AG08396 (cell line): ENCODE results near the gene CEACAM16.
A peak's percentile ranks its signal among the peaks of the same experiment; 100 is the strongest.
"Not testable (repeated sequence)": the region's sequence is repeated elsewhere in the genome, so short reads cannot be mapped to it uniquely, and the experiment has no call there.

Experiments
- DNase-seq: peaks from one replicate; pipeline ENCODE4 v3.0.0; 2012; ENCODE audit warnings: low spot score, mixed read lengths

CEACAM16 gene

GRCh38 chr19:44677019-44677811 lies 21.7 kb upstream of the CEACAM16 start:
- peak; percentile 52 for DNase-seq

GRCh38 chr19:44680536-44680935 lies 18.4 kb upstream of the CEACAM16 start:
- DNase-seq = no peak

GRCh38 chr19:44681992-44682790 lies 16.8 kb upstream of the CEACAM16 start:
- DNase-seq = no peak

- DNase-seq = no peak
These were observed 16.1 kb upstream of the CEACAM16 start for GRCh38 chr19:44682807-44683206.

GRCh38 chr19:44683434-44684210 lies 15.3 kb upstream of the CEACAM16 start:
- DNase-seq = no peak

- not testable (repeated sequence) for DNase-seq
These were observed 14.6 kb upstream of the CEACAM16 start for GRCh38 chr19:44684396-44684795.

- peak; percentile 68 for DNase-seq
These were observed 13.8 kb upstream of the CEACAM16 start for GRCh38 chr19:44684892-44685863.

GRCh38 chr19:44685877-44686276 lies 13.1 kb upstream of the CEACAM16 start:
- no peak for DNase-seq

- no peak for DNase-seq
These were observed 12.1 kb upstream of the CEACAM16 start for GRCh38 chr19:44686896-44687295.

GRCh38 chr19:44687888-44688287 lies 11.1 kb upstream of the CEACAM16 start:
- no peak for DNase-seq

- peak; percentile 69 for DNase-seq
These were observed 9.4 kb upstream of the CEACAM16 start for GRCh38 chr19:44689290-44690130.

- DNase-seq = no peak
These were observed 8.9 kb upstream of the CEACAM16 start for GRCh38 chr19:44690131-44690440.

GRCh38 chr19:44692379-44692721 lies 6.6 kb upstream of the CEACAM16 start:
- DNase-seq = no peak

GRCh38 chr19:44694184-44694579 lies 4.8 kb upstream of the CEACAM16 start:
- no peak for DNase-seq

- DNase-seq = no peak
These were observed 1.8 kb upstream of the CEACAM16 start for GRCh38 chr19:44696939-44697669.

GRCh38 chr19:44697670-44698034 lies 1.3 kb upstream of the CEACAM16 start:
- no peak for DNase-seq

GRCh38 chr19:44700547-44700946 lies 1.6 kb downstream of the CEACAM16 start:
- no peak for DNase-seq

- DNase-seq = no peak
These were observed 2.3 kb downstream of the CEACAM16 start for GRCh38 chr19:44701228-44701627.

- no peak for DNase-seq
These were observed 3.7 kb downstream of the CEACAM16 start for GRCh38 chr19:44702551-44703176.
